PFSK-1 (cell line): ENCODE results near the gene SCYL2.

Source experiments
- FOXP2 ChIP-seq: optimal IDR thresholded peaks from 2 replicates; pipeline ENCODE3; 2011; ENCODE audit warnings: borderline replicate concordance, control low read depth, inconsistent platforms; ENCODE audit not compliant: insufficient read depth; ENCODE audit errors: extremely low read length, extremely low read depth
- POLR2AphosphoS5 ChIP-seq: IDR thresholded peaks from 2 replicates; pipeline ENCODE4 v1.6.1; 2012; ENCODE audit warnings: low read depth, mild to moderate bottlenecking, control low read depth, low read length, moderate library complexity
- REST ChIP-seq, 2 experiments: IDR thresholded peaks; 2 replicates each; pipeline versions ENCODE4 v1.6.1 to v1.8.0; 2011 to 2012; ENCODE audit warnings: low read depth in 2 of 2, low read length in 2 of 2, control low read depth in 1 of 2, inconsistent platforms in 1 of 2, mild to moderate bottlenecking in 1 of 2, moderate library complexity in 1 of 2; ENCODE audit not compliant: insufficient read depth in 1 of 2
- SIN3A ChIP-seq: IDR thresholded peaks from 2 replicates; pipeline ENCODE4 v1.6.1; 2012; ENCODE audit warnings: mild to moderate bottlenecking, low read length, moderate library complexity, borderline replicate concordance; ENCODE audit not compliant: insufficient read depth
- TAF1 ChIP-seq: IDR thresholded peaks from 2 replicates; pipeline ENCODE4 v1.6.1; 2012; ENCODE audit warnings: low read length, control low read depth, borderline replicate concordance; ENCODE audit not compliant: insufficient read depth

- TF ChIP-seq TAF1 = no peak
- TF ChIP-seq REST (IDR thresholded peaks at IDR 0.05; ENCODE audit: insufficient read depth in 1 of 2, low read depth in 2 of 2, low read length in 2 of 2) = no peak
- TF ChIP-seq SIN3A = no peak
- TF ChIP-seq POLR2AphosphoS5 = no peak
- no peak for TF ChIP-seq FOXP2
Measured at GRCh38 chr12:100359822-100360221, 92.8 kb downstream of the SCYL2 start.
